Nephron (organoid): Measurements from ENCODE around the gene ARHGEF33.

Source experiments
- H3K27ac Mint-ChIP-seq, 3 experiments: 2 replicates each; pipeline ENCODE4 v1.8.0; 2020; ENCODE audit warnings: mixed read lengths in 3 of 3, mild to moderate bottlenecking in 2 of 3, moderate library complexity in 1 of 3
- H3K27me3 Mint-ChIP-seq: 2 replicates; pipeline ENCODE4 v1.8.0; 2021; ENCODE audit warnings: low read depth, mild to moderate bottlenecking, moderate library complexity, mixed read lengths
- H3K36me3 Mint-ChIP-seq: 2 replicates; pipeline ENCODE4 v1.8.0; 2020; ENCODE audit warnings: low read depth, mixed read lengths
- H3K4me1 Mint-ChIP-seq: 2 replicates; pipeline ENCODE4 v1.8.0; 2020; ENCODE audit warnings: mixed read lengths
- H3K4me3 Mint-ChIP-seq, 3 experiments: 2 replicates each; pipeline ENCODE4 v1.8.0; 2020; ENCODE audit warnings: mild to moderate bottlenecking in 3 of 3, mixed read lengths in 3 of 3, moderate library complexity in 2 of 3
- H3K9me3 Mint-ChIP-seq: 2 replicates; pipeline ENCODE4 v1.8.0; 2020; ENCODE audit warnings: mixed read lengths
- CTCF ChIP-seq, 3 experiments: fragments of 200-600 bp; sonication (generic); IDR thresholded peaks; one replicate each; pipeline ENCODE4 v1.5.0; 2021; ENCODE audit warnings: antibody characterized with exemption in 3 of 3; ENCODE audit not compliant: unreplicated experiment in 3 of 3

The ARHGEF33 gene

DNA sequence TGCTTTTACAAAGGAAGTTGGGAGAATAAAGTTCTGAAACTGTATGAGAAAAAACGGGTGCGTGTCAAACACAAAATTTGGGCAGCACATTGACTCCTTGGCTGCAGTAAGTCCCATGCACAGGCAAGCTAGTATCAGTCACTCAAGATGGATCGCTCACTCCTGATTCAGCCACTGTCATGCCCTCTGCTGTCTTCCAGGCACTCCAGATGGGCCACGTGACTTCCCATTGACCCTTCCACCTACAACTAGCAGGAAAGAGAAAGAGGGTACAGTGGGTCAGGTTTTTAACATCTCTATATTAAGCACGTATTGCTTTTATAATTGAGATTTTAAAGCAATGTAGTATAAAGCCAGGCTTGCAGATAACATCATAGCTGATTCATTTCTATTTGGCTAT, 8.6 kb downstream of the ARHGEF33 start:
- Mint-ChIP-seq H3K4me1 (no peaks in the 10 kb centered on the region), H3K27ac (no peak overlapping the region), H3K4me3 (no peak overlapping the region), H3K27me3 (no peaks in the 10 kb centered on the region), H3K36me3 (no peaks in the 10 kb centered on the region), H3K9me3 (no peaks in the 10 kb centered on the region)
- no peak for TF ChIP-seq CTCF (IDR thresholded peaks at IDR 0.05; ENCODE audit: unreplicated experiment in 3 of 3)

DNA sequence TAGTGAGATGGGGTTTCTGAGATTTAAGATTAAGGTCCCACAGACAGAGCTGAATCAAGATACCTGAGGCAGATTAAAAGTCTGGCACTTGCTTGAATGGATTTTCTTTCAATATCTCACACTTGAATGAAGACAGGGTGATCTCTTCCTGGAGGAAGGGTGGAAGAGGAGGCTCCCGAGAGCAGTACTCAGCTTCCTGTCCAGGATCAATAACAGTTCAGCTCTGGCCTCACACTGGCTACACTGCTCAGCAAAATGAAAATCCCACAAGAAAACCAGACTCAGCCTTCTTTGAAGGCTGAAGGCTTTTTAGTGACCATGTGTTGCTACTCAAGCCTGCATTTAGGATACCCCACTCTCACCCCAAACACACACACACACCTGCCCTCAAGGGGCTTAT, 11.1 kb downstream of the ARHGEF33 start:
- H3K27me3 Mint-ChIP-seq = no peaks in the 10 kb centered on the region
- H3K4me1 Mint-ChIP-seq = no peaks in the 10 kb centered on the region
- no peak overlapping the region for H3K4me3 Mint-ChIP-seq
- H3K36me3 Mint-ChIP-seq = no peaks in the 10 kb centered on the region
- no peaks in the 10 kb centered on the region for H3K9me3 Mint-ChIP-seq
- H3K27ac Mint-ChIP-seq = no peak overlapping the region
- no peak for TF ChIP-seq CTCF (IDR thresholded peaks at IDR 0.05; ENCODE audit: unreplicated experiment in 3 of 3)

DNA sequence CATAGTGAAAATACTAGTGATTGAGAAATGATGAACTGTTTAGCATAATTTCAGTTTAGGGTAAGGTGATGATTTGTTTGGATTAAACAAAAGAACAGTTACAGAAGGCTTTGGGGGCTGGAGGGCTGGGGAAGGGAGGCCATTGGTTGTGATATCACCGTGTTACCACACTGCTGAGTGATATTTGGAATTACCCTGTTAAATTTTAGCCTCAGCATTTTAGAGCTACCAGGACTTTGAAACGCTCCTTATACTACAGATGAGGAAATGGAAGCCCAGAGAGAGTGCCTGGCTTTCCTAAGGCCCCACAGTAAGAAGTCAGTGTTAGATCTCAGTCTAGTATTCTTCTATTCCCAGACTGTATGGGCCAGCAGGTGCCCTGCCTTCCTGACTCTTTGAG, 15.6 kb downstream of the ARHGEF33 start:
- no peaks in the 10 kb centered on the region for H3K4me1 Mint-ChIP-seq
- H3K9me3 Mint-ChIP-seq = no peaks in the 10 kb centered on the region
- H3K27ac Mint-ChIP-seq = no peak overlapping the region
- H3K36me3 Mint-ChIP-seq = no peaks in the 10 kb centered on the region
- no peaks in the 10 kb centered on the region for H3K27me3 Mint-ChIP-seq
- no peak overlapping the region for H3K4me3 Mint-ChIP-seq
- no peak for TF ChIP-seq CTCF (IDR thresholded peaks at IDR 0.05; ENCODE audit: unreplicated experiment in 3 of 3)

GRCh38 chr2:38907242-38907641, 17.6 kb downstream of the ARHGEF33 start:
- H3K9me3 Mint-ChIP-seq = no peaks in the 10 kb centered on the region
- H3K4me3 Mint-ChIP-seq = no peak overlapping the region

GRCh38 chr2:38907743-38908562, 18.3 kb downstream of the ARHGEF33 start:
- no peaks in the 10 kb centered on the region for H3K27me3 Mint-ChIP-seq
- TF ChIP-seq CTCF (IDR thresholded peaks at IDR 0.05; ENCODE audit: unreplicated experiment in 3 of 3) = no peak
- no peak overlapping the region for H3K27ac Mint-ChIP-seq
- no peaks in the 10 kb centered on the region for H3K9me3 Mint-ChIP-seq
- H3K4me1 Mint-ChIP-seq = no peaks in the 10 kb centered on the region
- H3K36me3 Mint-ChIP-seq = no peaks in the 10 kb centered on the region
- H3K4me3 Mint-ChIP-seq = no peak overlapping the region

More at GRCh38 chr2:38907242-38907641, 17.6 kb downstream of the ARHGEF33 start:
- TF ChIP-seq CTCF (IDR thresholded peaks at IDR 0.05; ENCODE audit: unreplicated experiment in 3 of 3) = no peak
- no peaks in the 10 kb centered on the region for H3K4me1 Mint-ChIP-seq
- H3K36me3 Mint-ChIP-seq = no peaks in the 10 kb centered on the region
- no peaks in the 10 kb centered on the region for H3K27me3 Mint-ChIP-seq
- H3K27ac Mint-ChIP-seq = no peak overlapping the region

GRCh38 chr2:38909872-38910271, 20.2 kb downstream of the ARHGEF33 start:
- no peaks in the 10 kb centered on the region for H3K4me1 Mint-ChIP-seq
- H3K27ac Mint-ChIP-seq = no peak overlapping the region
- H3K27me3 Mint-ChIP-seq = no peaks in the 10 kb centered on the region
- H3K9me3 Mint-ChIP-seq = no peaks in the 10 kb centered on the region
- no peak for TF ChIP-seq CTCF (IDR thresholded peaks at IDR 0.05; ENCODE audit: unreplicated experiment in 3 of 3)
- no peaks in the 10 kb centered on the region for H3K36me3 Mint-ChIP-seq
- no peak overlapping the region for H3K4me3 Mint-ChIP-seq
